ENCODE results near the gene ARID1B.
"Not testable (repeated sequence)": the region's sequence is repeated elsewhere in the genome, so short reads cannot be mapped to it uniquely, and the experiment has no call there.

Gene ARID1B

GRCh38 chr6:156945789-156946172, 168.6 kb downstream of the ARID1B start:
- H3K27ac Mint-ChIP-seq; intact Hi-C loops (cut with micrococcal nuclease); H3K27me3 Mint-ChIP-seq; H3K4me1 Mint-ChIP-seq (ENCODE audit: low read depth); H3K36me3 Mint-ChIP-seq (ENCODE audit: low read depth); H3K9me3 Mint-ChIP-seq; H3K4me3 Mint-ChIP-seq: not testable (repeated sequence)

DNA sequence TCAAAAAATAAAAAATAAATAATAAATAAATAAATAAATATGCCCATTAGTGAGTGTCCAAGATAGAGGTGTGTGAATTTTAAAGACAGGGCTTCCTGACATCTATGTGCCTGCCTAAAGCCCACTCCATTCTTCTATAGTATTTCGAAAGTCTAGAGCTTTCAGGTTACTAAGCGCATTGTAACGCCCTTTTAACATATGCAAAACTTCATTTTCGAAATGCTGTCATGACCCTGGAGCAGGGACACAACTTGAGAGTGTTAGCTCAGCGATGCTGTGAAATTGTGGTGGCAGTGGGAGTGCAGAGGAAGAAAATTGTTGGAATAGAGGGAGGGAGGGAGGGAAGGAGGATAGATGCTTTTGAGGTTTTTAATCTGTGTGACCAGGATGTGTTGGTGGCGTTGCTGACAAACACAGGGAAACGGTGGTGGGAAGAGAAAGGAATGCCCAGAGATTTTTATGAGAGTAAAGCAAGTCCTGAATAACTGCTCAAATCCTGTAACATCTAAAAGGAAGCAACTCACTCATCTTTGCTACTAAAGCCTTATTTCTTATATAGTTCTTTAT, 169.3 kb downstream of the ARID1B start:
- Mint-ChIP-seq H3K36me3 (ENCODE audit: low read depth) (no peaks in the 10 kb centered on the region), H3K4me1 (ENCODE audit: low read depth) (peaks cover 9% of the 10 kb centered on the region), H3K27ac (no peak overlapping the region), H3K4me3 (no peak overlapping the region), H3K27me3 (no peaks in the 10 kb centered on the region), H3K9me3 (no peaks in the 10 kb centered on the region)
- intact Hi-C loops (cut with micrococcal nuclease) = no loop called here

- Mint-ChIP-seq H3K27ac (no peak overlapping the region), H3K4me1 (ENCODE audit: low read depth) (peaks cover 10% of the 10 kb centered on the region), H3K27me3 (no peaks in the 10 kb centered on the region), H3K36me3 (ENCODE audit: low read depth) (no peaks in the 10 kb centered on the region), H3K4me3 (no peak overlapping the region), H3K9me3 (no peaks in the 10 kb centered on the region)
- intact Hi-C loops (cut with micrococcal nuclease) = no loop called here
These were observed 171.1 kb downstream of the ARID1B start for GRCh38 chr6:156948277-156948676.

GRCh38 chr6:156948807-156949206, 171.6 kb downstream of the ARID1B start:
- Mint-ChIP-seq H3K27ac (no peak overlapping the region), H3K27me3 (no peaks in the 10 kb centered on the region), H3K4me3 (no peak overlapping the region), H3K36me3 (ENCODE audit: low read depth) (no peaks in the 10 kb centered on the region), H3K4me1 (ENCODE audit: low read depth) (peaks cover 15% of the 10 kb centered on the region), H3K9me3 (no peaks in the 10 kb centered on the region)
- intact Hi-C loops (cut with micrococcal nuclease) = no loop called here

DNA sequence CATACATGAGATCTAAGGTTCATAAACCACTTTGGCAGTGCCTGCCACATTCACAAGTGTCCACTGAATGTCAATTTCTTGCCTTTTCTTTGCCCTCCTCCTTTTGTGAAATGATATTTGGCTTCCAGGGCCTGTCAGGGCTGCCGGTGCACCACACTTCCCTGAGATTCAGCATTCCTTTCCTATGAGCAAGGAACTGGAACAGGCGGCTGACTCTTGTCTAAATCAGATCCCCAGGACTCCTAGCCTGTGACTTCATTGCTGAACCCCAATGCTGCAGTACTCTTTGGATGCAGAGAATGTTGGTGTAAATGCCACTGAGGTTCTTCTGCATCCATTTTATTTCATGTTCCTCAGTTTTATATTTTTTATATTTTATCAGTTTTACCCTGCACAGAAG, 172.2 kb downstream of the ARID1B start:
- Mint-ChIP-seq H3K27me3 (no peaks in the 10 kb centered on the region), H3K27ac (no peak overlapping the region), H3K36me3 (ENCODE audit: low read depth) (no peaks in the 10 kb centered on the region), H3K9me3 (no peaks in the 10 kb centered on the region), H3K4me3 (no peak overlapping the region), H3K4me1 (ENCODE audit: low read depth) (peaks cover 15% of the 10 kb centered on the region)
- intact Hi-C loops (cut with micrococcal nuclease) = no loop called here

DNA sequence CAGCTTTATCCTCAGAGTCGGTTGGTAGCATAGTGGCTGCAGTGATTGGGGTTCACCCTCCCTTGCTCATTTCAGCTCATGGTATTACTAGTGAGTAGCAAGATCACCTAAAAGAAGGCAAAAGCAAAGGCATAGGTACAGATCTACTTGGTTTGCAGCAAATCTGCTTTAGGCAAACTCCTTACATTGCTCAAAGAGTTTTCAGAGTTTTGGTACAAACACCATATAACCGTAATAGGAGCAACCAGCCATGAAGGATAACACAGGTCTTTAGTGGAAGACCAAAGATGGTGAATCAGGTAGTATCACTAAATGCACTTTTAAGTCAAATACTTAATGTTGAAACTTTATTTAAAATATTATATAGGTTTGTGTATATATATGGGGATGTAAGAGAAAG, 172.9 kb downstream of the ARID1B start:
- H3K9me3 Mint-ChIP-seq = no peaks in the 10 kb centered on the region
- no peaks in the 10 kb centered on the region for H3K27me3 Mint-ChIP-seq
- no peak overlapping the region for H3K27ac Mint-ChIP-seq
- intact Hi-C loops (cut with micrococcal nuclease) = no loop called here
- peaks cover 15% of the 10 kb centered on the region for H3K4me1 Mint-ChIP-seq (ENCODE audit: low read depth)
- H3K4me3 Mint-ChIP-seq = no peak overlapping the region
- no peaks in the 10 kb centered on the region for H3K36me3 Mint-ChIP-seq (ENCODE audit: low read depth)

- no peak overlapping the region for H3K27ac Mint-ChIP-seq
- intact Hi-C loops (cut with micrococcal nuclease) = no loop called here
- no peaks in the 10 kb centered on the region for H3K36me3 Mint-ChIP-seq (ENCODE audit: low read depth)
- H3K4me1 Mint-ChIP-seq (ENCODE audit: low read depth) = peaks cover 15% of the 10 kb centered on the region
- no peak overlapping the region for H3K4me3 Mint-ChIP-seq
- no peaks in the 10 kb centered on the region for H3K27me3 Mint-ChIP-seq
- no peaks in the 10 kb centered on the region for H3K9me3 Mint-ChIP-seq
These were observed 173.4 kb downstream of the ARID1B start for GRCh38 chr6:156950531-156950930.

DNA sequence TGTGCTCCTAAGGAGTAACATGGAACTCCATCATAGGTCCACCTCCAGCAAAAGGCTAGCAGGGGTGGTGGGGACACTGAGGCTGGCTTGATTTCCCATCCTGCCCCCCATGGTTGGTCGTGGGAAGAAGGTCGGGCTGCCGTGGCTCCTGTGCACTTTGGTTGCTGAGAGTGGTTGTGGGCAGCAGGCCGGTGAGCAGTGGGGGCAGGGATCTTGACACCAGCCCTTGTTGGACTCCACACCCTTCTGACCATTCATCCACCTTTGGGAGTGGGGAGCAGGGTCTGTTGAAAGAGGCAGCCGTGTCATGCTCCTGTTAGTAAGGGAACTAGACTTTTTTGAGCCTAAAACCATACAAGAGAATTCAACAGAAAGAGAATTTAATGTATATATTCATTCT, 175.2 kb downstream of the ARID1B start:
- intact Hi-C loops (cut with micrococcal nuclease) = no loop called here
- no peak overlapping the region for H3K27ac Mint-ChIP-seq

DNA sequence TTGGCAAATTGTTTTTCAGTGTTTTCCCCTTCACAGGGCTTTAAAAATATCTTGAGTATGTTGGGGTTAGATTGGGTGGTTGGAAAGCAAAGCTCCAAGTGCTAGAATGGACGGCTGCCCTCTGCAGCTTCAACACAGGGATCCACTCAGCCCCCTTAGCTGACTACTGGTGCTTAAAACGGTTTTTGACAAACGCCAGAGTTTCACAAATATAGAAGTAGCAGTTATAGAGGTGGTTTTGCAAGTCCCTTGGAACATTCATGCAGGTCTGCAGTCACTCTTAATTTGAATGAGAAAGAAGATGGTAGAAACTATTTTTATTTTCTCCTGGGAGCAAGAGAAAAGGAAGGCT, 175.9 kb downstream of the ARID1B start:
- no peaks in the 10 kb centered on the region for H3K36me3 Mint-ChIP-seq (ENCODE audit: low read depth)
- no peaks in the 10 kb centered on the region for H3K27me3 Mint-ChIP-seq
- intact Hi-C loops (cut with micrococcal nuclease) = no loop called here
- no peaks in the 10 kb centered on the region for H3K9me3 Mint-ChIP-seq
- H3K4me3 Mint-ChIP-seq = no peak overlapping the region
- no peak overlapping the region for H3K27ac Mint-ChIP-seq
- peaks cover 23% of the 10 kb centered on the region for H3K4me1 Mint-ChIP-seq (ENCODE audit: low read depth)

More for the DNA sequence above, 175.2 kb downstream of the ARID1B start:
- Mint-ChIP-seq H3K4me3 (no peak overlapping the region), H3K4me1 (ENCODE audit: low read depth) (peaks cover 23% of the 10 kb centered on the region), H3K27me3 (no peaks in the 10 kb centered on the region), H3K36me3 (ENCODE audit: low read depth) (no peaks in the 10 kb centered on the region), H3K9me3 (no peaks in the 10 kb centered on the region)

DNA sequence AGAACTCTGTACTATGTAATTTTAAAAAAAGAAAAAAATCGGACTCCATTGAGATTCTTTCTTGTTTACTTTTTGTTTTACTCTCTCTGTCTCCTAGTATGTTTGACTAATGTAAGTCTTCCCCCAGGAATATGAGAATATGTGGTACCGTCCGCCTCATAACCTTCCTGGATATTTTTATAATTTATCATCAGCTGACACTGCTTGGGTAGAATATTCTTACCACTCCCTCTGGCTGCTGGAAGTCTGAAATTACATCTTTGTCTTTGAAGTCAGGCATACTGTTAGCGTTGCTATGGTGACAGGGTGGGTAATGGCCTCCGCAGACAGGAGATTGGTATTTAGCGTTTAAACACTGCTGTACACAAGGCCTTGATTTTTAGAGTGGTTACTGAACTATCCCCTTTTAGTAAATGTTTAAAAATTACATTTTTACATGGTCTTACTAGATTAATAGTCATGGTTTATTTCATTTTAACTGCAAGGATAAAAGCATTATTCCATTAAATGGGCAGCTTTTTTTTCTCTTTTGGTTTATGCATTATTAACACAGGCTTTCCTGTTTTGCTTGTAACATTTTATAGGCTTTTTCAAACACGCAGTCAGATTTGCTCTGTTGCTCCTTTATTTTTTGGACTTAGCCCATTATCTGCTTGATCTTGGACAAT, 176.4 kb downstream of the ARID1B start:
- Mint-ChIP-seq H3K9me3 (no peaks in the 10 kb centered on the region), H3K36me3 (ENCODE audit: low read depth) (no peaks in the 10 kb centered on the region), H3K27me3 (no peaks in the 10 kb centered on the region), H3K27ac (no peak overlapping the region), H3K4me3 (no peak overlapping the region), H3K4me1 (ENCODE audit: low read depth) (peaks cover 23% of the 10 kb centered on the region)
- intact Hi-C loops (cut with micrococcal nuclease) = no loop called here

- no peaks in the 10 kb centered on the region for H3K36me3 Mint-ChIP-seq (ENCODE audit: low read depth)
- no peak overlapping the region for H3K4me3 Mint-ChIP-seq
- no peaks in the 10 kb centered on the region for H3K27me3 Mint-ChIP-seq
- H3K9me3 Mint-ChIP-seq = no peaks in the 10 kb centered on the region
- intact Hi-C loops (cut with micrococcal nuclease) = no loop called here
- no peak overlapping the region for H3K27ac Mint-ChIP-seq
- peaks cover 23% of the 10 kb centered on the region for H3K4me1 Mint-ChIP-seq (ENCODE audit: low read depth)
These were observed 177.0 kb downstream of the ARID1B start for GRCh38 chr6:156954191-156954590.

GRCh38 chr6:156954816-156955215, 177.6 kb downstream of the ARID1B start:
- Mint-ChIP-seq H3K4me3 (no peak overlapping the region), H3K4me1 (ENCODE audit: low read depth) (peaks cover 23% of the 10 kb centered on the region), H3K36me3 (ENCODE audit: low read depth) (peaks cover 5% of the 10 kb centered on the region), H3K27me3 (no peaks in the 10 kb centered on the region), H3K27ac (no peak overlapping the region), H3K9me3 (no peaks in the 10 kb centered on the region)
- intact Hi-C loops (cut with micrococcal nuclease) = no loop called here

GRCh38 chr6:156955494-156956183, 178.5 kb downstream of the ARID1B start:
- H3K4me1 Mint-ChIP-seq (ENCODE audit: low read depth) = peaks cover 23% of the 10 kb centered on the region

DNA sequence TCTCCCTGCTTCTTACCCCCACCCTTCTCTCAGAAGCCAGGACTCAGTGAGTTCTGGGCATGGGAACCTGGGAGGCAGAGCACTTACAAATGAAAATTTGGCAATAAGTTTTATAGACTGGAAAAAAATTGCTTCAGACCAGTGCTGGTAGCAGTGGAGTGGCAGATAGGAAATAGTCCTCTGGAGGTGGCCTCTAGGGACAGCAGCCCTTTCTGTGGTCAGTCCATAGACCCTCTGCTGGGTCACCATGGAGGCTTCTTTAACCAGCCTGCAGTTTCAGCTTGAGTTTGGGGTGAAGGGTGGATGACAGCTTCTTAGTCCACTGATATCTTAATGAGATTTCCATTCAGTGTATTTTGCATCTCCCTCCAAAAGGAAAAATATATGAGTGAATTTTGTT, 179.1 kb downstream of the ARID1B start:
- H3K9me3 Mint-ChIP-seq = no peaks in the 10 kb centered on the region
- intact Hi-C loops (cut with micrococcal nuclease) = no loop called here
- peaks cover 23% of the 10 kb centered on the region for H3K4me1 Mint-ChIP-seq (ENCODE audit: low read depth)
- no peaks in the 10 kb centered on the region for H3K27me3 Mint-ChIP-seq
- no peak overlapping the region for H3K27ac Mint-ChIP-seq
- no peak overlapping the region for H3K4me3 Mint-ChIP-seq
- H3K36me3 Mint-ChIP-seq (ENCODE audit: low read depth) = peaks cover 6% of the 10 kb centered on the region

More at GRCh38 chr6:156955494-156956183, 178.5 kb downstream of the ARID1B start:
- no peak overlapping the region for H3K4me3 Mint-ChIP-seq
- no peaks in the 10 kb centered on the region for H3K9me3 Mint-ChIP-seq
- intact Hi-C loops (cut with micrococcal nuclease) = no loop called here
- no peak overlapping the region for H3K27ac Mint-ChIP-seq
- H3K36me3 Mint-ChIP-seq (ENCODE audit: low read depth) = peaks cover 6% of the 10 kb centered on the region
- H3K27me3 Mint-ChIP-seq = no peaks in the 10 kb centered on the region
